IMR-90 (cell line): ENCODE measurements around the gene AKAP3. TPM values are rescaled to one million over a fixed set of nuclear protein-coding genes. Genes with fewer than 3 reads are reported as not detected.

Experiments
- ATAC-seq: fragments of 200-7000 bp; cut with Tn5 transposase; 2 replicates; pipeline ENCODE4 v1.9.1; 2020; ENCODE audit warnings: low read depth, mild to moderate bottlenecking, moderate library complexity
- Bru-seq: library from RNA; stranded (reverse); fragments of 400-500 nt; gene quantifications from one replicate; lab custom pipeline; 2021; lab: Mats Ljungman, UMichigan
- BruChase-seq, 2 experiments: library from RNA; stranded (reverse); fragments of 400-500 nt; gene quantifications; one replicate each; lab custom pipeline; 2021; lab: Mats Ljungman, UMichigan
- BruUV-seq: library from RNA; stranded (reverse); fragments of 400-500 nt; replicated peaks from 2 replicates; lab custom pipeline; 2021; lab: Mats Ljungman, UMichigan
- CTCF ChIA-PET: fragments of 300-600 bp; formaldehyde crosslinking; extraction: SDS; loops from one replicate; lab custom pipeline; 2021; ENCODE audit warnings: antibody characterized with exemption; lab: Yijun Ruan, JAX
- POLR2A ChIA-PET: fragments of 300-600 bp; sonication (Branson Sonifier 250); formaldehyde crosslinking; loops from one replicate; lab custom pipeline; 2022; ENCODE audit warnings: antibody characterized with exemption; ENCODE audit not compliant: unreplicated experiment; lab: Charles Lee
- DNase-seq: peaks from one replicate; pipeline ENCODE4 v3.0.0; 2013
- H2AFZ ChIP-seq: replicated peaks from 2 replicates; pipeline ENCODE3; 2013; ENCODE audit warnings: low read length, mild to moderate bottlenecking; ENCODE audit not compliant: poor library complexity
- H2AK5ac ChIP-seq: 2 replicates; pipeline ENCODE4 v1.6.1; 2013; ENCODE audit warnings: low read depth, low read length, inconsistent platforms
- H2AK9ac ChIP-seq: replicated peaks from 2 replicates; pipeline ENCODE3; 2013; ENCODE audit warnings: mild to moderate bottlenecking, low read depth, low read length, moderate library complexity; ENCODE audit not compliant: poor library complexity
- H2BK120ac ChIP-seq: 2 replicates; pipeline ENCODE4 v1.6.1; 2013; ENCODE audit warnings: low read depth, low read length, inconsistent platforms
- H2BK15ac ChIP-seq: 3 replicates; pipeline ENCODE4 v1.6.1; 2013; ENCODE audit warnings: low read depth, low read length, inconsistent platforms
- H2BK20ac ChIP-seq: 2 replicates; pipeline ENCODE4 v1.6.1; 2013; ENCODE audit warnings: low read depth, mild to moderate bottlenecking, inconsistent platforms, low read length, moderate library complexity
- H2BK5ac ChIP-seq: 2 replicates; pipeline ENCODE4 v1.6.1; 2013; ENCODE audit warnings: mild to moderate bottlenecking, low read depth, low read length, inconsistent platforms; ENCODE audit not compliant: poor library complexity, severe bottlenecking
- H3K14ac ChIP-seq: replicated peaks from 2 replicates; pipeline ENCODE4 v1.6.1; 2013; ENCODE audit warnings: low read depth, low read length, inconsistent platforms
- H3K18ac ChIP-seq: 2 replicates; pipeline ENCODE4 v1.6.1; 2013; ENCODE audit warnings: low read depth, low read length, control low read depth
- H3K23ac ChIP-seq: 2 replicates; pipeline ENCODE4 v1.6.1; 2013; ENCODE audit warnings: low read depth, low read length, inconsistent platforms
- H3K27ac ChIP-seq: 2 replicates; pipeline ENCODE4 v1.5.1; 2013; ENCODE audit warnings: mild to moderate bottlenecking, control low read depth, low read length; ENCODE audit not compliant: insufficient read depth
- H3K27me3 ChIP-seq: 2 replicates; pipeline ENCODE4 v1.6.1; 2013; ENCODE audit warnings: low read length; ENCODE audit not compliant: control insufficient read depth, insufficient read depth
- H3K36me3 ChIP-seq: 2 replicates; pipeline ENCODE4 v1.6.1; 2013; ENCODE audit warnings: low read length, mixed read lengths; ENCODE audit not compliant: control insufficient read depth, insufficient read depth
- H3K4ac ChIP-seq: 2 replicates; pipeline ENCODE4 v1.6.1; 2013; ENCODE audit warnings: low read depth, low read length, inconsistent platforms
- H3K4me1 ChIP-seq: 2 replicates; pipeline ENCODE4 v1.6.1; 2013; ENCODE audit warnings: low read length, mixed read lengths; ENCODE audit not compliant: control insufficient read depth, insufficient read depth
- H3K4me2 ChIP-seq: 2 replicates; pipeline ENCODE4 v1.6.1; 2013; ENCODE audit warnings: low read depth, mild to moderate bottlenecking, control low read depth, low read length, moderate library complexity
- H3K4me3 ChIP-seq: 2 replicates; pipeline ENCODE4 v1.5.1; 2013; ENCODE audit warnings: low read depth, mild to moderate bottlenecking, control low read depth, low read length, moderate library complexity; ENCODE audit not compliant: insufficient read depth
- H3K56ac ChIP-seq: 2 replicates; pipeline ENCODE4 v1.6.1; 2013; ENCODE audit warnings: low read length, inconsistent platforms; ENCODE audit not compliant: insufficient read depth; ENCODE audit errors: extremely low read depth
- H3K79me1 ChIP-seq, 2 experiments: 2 replicates each; pipeline ENCODE4 v1.6.1; 2013; ENCODE audit warnings: low read length in 2 of 2, inconsistent platforms in 1 of 2, low read depth in 1 of 2
- H3K9ac ChIP-seq: 2 replicates; pipeline ENCODE4 v1.6.1; 2013; ENCODE audit warnings: low read depth, low read length, control low read depth
- H3K9me1 ChIP-seq: 2 replicates; pipeline ENCODE4 v1.6.1; 2013; ENCODE audit warnings: low read length, inconsistent platforms; ENCODE audit not compliant: insufficient read depth
- H3K9me3 ChIP-seq: 2 replicates; pipeline ENCODE4 v1.6.1; 2013; ENCODE audit warnings: low read length; ENCODE audit not compliant: control insufficient read depth, insufficient read depth
- H4K20me1 ChIP-seq: 2 replicates; pipeline ENCODE4 v1.6.1; 2013; ENCODE audit warnings: low read length, inconsistent platforms; ENCODE audit not compliant: insufficient read depth
- H4K5ac ChIP-seq: 2 replicates; pipeline ENCODE4 v1.6.1; 2013; ENCODE audit warnings: mild to moderate bottlenecking, low read depth, low read length, control low read depth
- H4K8ac ChIP-seq, 2 experiments: 2 replicates each; pipeline ENCODE4 v1.6.1; 2013; ENCODE audit warnings: low read depth in 2 of 2, low read length in 2 of 2, control low read depth in 1 of 2, inconsistent platforms in 1 of 2
- H4K91ac ChIP-seq: 2 replicates; pipeline ENCODE4 v1.6.1; 2013; ENCODE audit warnings: low read depth, low read length, inconsistent platforms; ENCODE audit not compliant: insufficient read depth
- CEBPB ChIP-seq: IDR thresholded peaks from 2 replicates; pipeline ENCODE4 v1.6.1; 2012; ENCODE audit warnings: low read depth, low read length, improper control_type of control experiment
- CTCF ChIP-seq: conservative IDR thresholded peaks from 2 replicates; pipeline ENCODE4 v1.5.1; 2012; ENCODE audit warnings: mild to moderate bottlenecking, low read depth, low read length, improper control_type of control experiment
- MAZ ChIP-seq: IDR thresholded peaks from 2 replicates; pipeline ENCODE4 v1.6.1; 2012; ENCODE audit warnings: low read depth, mild to moderate bottlenecking, low read length, improper control_type of control experiment, moderate library complexity, borderline replicate concordance
- MXI1 ChIP-seq: IDR thresholded peaks from 2 replicates; pipeline ENCODE4 v1.6.1; 2012; ENCODE audit warnings: low read depth, mild to moderate bottlenecking, low read length, moderate library complexity, borderline replicate concordance
- POLR2A ChIP-seq: IDR thresholded peaks from 2 replicates; pipeline ENCODE4 v1.6.1; 2012; ENCODE audit warnings: mild to moderate bottlenecking, low read depth, low read length
- RFX5 ChIP-seq: IDR thresholded peaks from 2 replicates; pipeline ENCODE4 v1.8.0; 2012; ENCODE audit warnings: low read depth, mild to moderate bottlenecking, low read length, moderate library complexity
- USF2 ChIP-seq: fragments of 150-350 bp; IDR thresholded peaks from 2 replicates; pipeline ENCODE4 v1.6.1; 2017; ENCODE audit warnings: mild to moderate bottlenecking, antibody characterized with exemption, low read length, low read depth
- WGBS, 2 experiments: methylation state at CpG; one replicate each; pipeline versions ENCODE4 v1.1.5 to v1.1.7; 2013; ENCODE audit warnings: missing lambda C conversion rate in 2 of 2; ENCODE audit not compliant: insufficient read length in 1 of 2; ENCODE audit errors: extremely low coverage in 2 of 2; 5-methylcytosine and 5-hydroxymethylcytosine counted together
- dilution Hi-C: fragments of 300-500 bp; cut with HindIII; formaldehyde crosslinking; loops from one replicate; pipeline ENCODE4 v1.14.3; 2018; ENCODE audit warnings: low sequenced_read_pairs; ENCODE audit not compliant: unreplicated experiment
- in situ Hi-C: fragments of 300-500 bp; cut with MboI; formaldehyde crosslinking; loops from 3 replicates; pipeline ENCODE4 v1.14.3; 2019; ENCODE audit warnings: low sequenced_read_pairs, inconsistent platforms, mixed read lengths
- intact Hi-C: fragments of 100-400 bp; cut with micrococcal nuclease; formaldehyde crosslinking; loops from 2 replicates; pipeline ENCODE4 v1.10.0; 2022
- long read RNA-seq: library from polyadenylated mRNA; unstranded; transcript quantifications from one replicate; pipeline ENCODE4 v2.0.0, GENCODE V29; 2021; ENCODE audit not compliant: unreplicated experiment
- polyA plus RNA-seq, 3 experiments: library from polyadenylated mRNA; depleted of rRNA; stranded (reverse); fragments of >200 nt; gene quantifications; 2 replicates each; pipeline ENCODE4 v1.2.3, GENCODE V29; 2012; ENCODE audit warnings: low replicate concordance in 1 of 3
- total RNA-seq: library from RNA; depleted of rRNA; stranded (reverse); fragments of >200 nt; gene quantifications from 2 replicates; pipeline ENCODE4 v1.2.3, GENCODE V29; 2012; rRNA removed

AKAP3 gene
- total RNA-seq = 0.54 and 0.56 TPM in 2 replicates
- 0.22 and 0.55 TPM in 2 replicates for polyA plus RNA-seq (2012; rRNA removed)
- polyA plus RNA-seq (2012; cell fraction: cytosol; rRNA removed) = 0.16 and 0.68 TPM in 2 replicates
- 0.07 and 0.52 TPM in 2 replicates for polyA plus RNA-seq (2012; cell fraction: nucleus; rRNA removed; ENCODE audit: low replicate concordance)
- percentile 11 among the genes with signal in this experiment for Bru-seq, nascent RNA
- percentile 20 among the genes with signal in this experiment for BruChase-seq, experiment 1, labeled RNA remaining after a 6-hour chase
- BruChase-seq, experiment 2, labeled RNA remaining after a 2-hour chase = percentile 17 among the genes with signal in this experiment
- long read RNA-seq, partial matches to known transcripts = 1 of 1 reads
- long read RNA-seq, other reads (novel, unspliced or antisense) = 0 of 1 reads

- in situ Hi-C loops (no loop called here), dilution Hi-C loops (no loop called here), intact Hi-C loops (loop anchor here (2.0 to 5.0 kb wide), 2 partner anchors 44 to 111 kb away; partner anchors contain the start of gene RAD51AP1)
- ChIA-PET POLR2A (interaction anchor here (0.7 kb wide), 1 partner anchor 15 kb away, joined by 5 read pairs; no protein-coding TSS in a partner anchor), CTCF (no interaction called here)
- peak; percentile 99 for ATAC-seq
- H4K8ac ChIP-seq = peak within 1 kb of the TSS; percentile 83 to 96
- peak within 1 kb of the TSS; percentile 95 for H3K14ac ChIP-seq
- H3K4me3 ChIP-seq = peak within 1 kb of the TSS; percentile 93
- H3K18ac ChIP-seq = peak within 1 kb of the TSS; percentile 63
- H3K56ac ChIP-seq = peak within 1 kb of the TSS; percentile 98
- no peaks in the 10 kb centered on the region; the same call in 1 of the 2 replicates for H4K20me1 ChIP-seq
- peak within 1 kb of the TSS; percentile 90 for H2BK120ac ChIP-seq
- peaks cover 5 to 31% of the 10 kb centered on the region in 2 experiments; a peak in 2 of 4 replicates for H3K79me1 ChIP-seq
- BruUV-seq = no TSS peak
- no peaks in the 10 kb centered on the region for H3K36me3 ChIP-seq
- peak within 1 kb of the TSS; percentile 99 for H3K4me2 ChIP-seq
- TF ChIP-seq USF2 = peak; percentile 17; the same call in 1 of the 2 replicates
- TF ChIP-seq CEBPB = no peak
- no peak for TF ChIP-seq CTCF
- no peak for TF ChIP-seq RFX5
- peak; percentile 71; the same call in 1 of the 2 replicates for TF ChIP-seq POLR2A
- TF ChIP-seq MXI1 = 0 out of 2 replicates have a peak, but pooled peaks have one; percentile 40
- no peak for TF ChIP-seq MAZ
- no peaks in the 10 kb centered on the region for H3K9me1 ChIP-seq
- H3K27ac ChIP-seq = peak within 1 kb of the TSS; percentile 91
- H3K4ac ChIP-seq = peak within 1 kb of the TSS; percentile 88
- WGBS, 2 experiments = 0% methylated on average over 9 of the region's 39 CpGs; no CpG with 5 or more reads in 1 of the 2 experiments
- H2BK15ac ChIP-seq = 0 out of 3 replicates have a peak within 1 kb of the TSS, but pooled peaks have one; percentile 39
- peak; percentile 83 for DNase-seq
- no peaks in the 10 kb centered on the region for H3K9me3 ChIP-seq
- H3K23ac ChIP-seq = peak within 1 kb of the TSS; percentile 94
- peak within 1 kb of the TSS; percentile 98 for H3K9ac ChIP-seq
- H3K4me1 ChIP-seq = no peaks in the 10 kb centered on the region
- peak within 1 kb of the TSS; percentile 88 for H2AK9ac ChIP-seq
- peak within 1 kb of the TSS; percentile 38 for H2AK5ac ChIP-seq
- peak within 1 kb of the TSS; percentile 95 for H4K5ac ChIP-seq
- H2AFZ ChIP-seq = peak within 1 kb of the TSS; percentile 95
- H2BK5ac ChIP-seq = peak within 1 kb of the TSS; percentile 75
- peak within 1 kb of the TSS; percentile 78 for H4K91ac ChIP-seq
- H2BK20ac ChIP-seq = no peak within 1 kb of the TSS; the same call in 1 of the 2 replicates
- H3K27me3 ChIP-seq = no peaks in the 10 kb centered on the region
These were observed at the start of gene AKAP3, which contains the start of gene NDUFA9 for GRCh38 chr12:4648501-4649357. AKAP3 (minus strand) TSS chr12:4649051; CDS start chr12:4638196, 10,855 bp downstream. NDUFA9 (plus strand) TSS chr12:4649114; CDS start chr12:4649127, 13 bp downstream.
